HEK293 (cell line): ENCODE results near the gene MYO7A.

Experiments used
- CTCF ChIA-PET: fragments of 350-600 bp; formaldehyde crosslinking; extraction: SDS; loops from one replicate; lab custom pipeline; 2021; ENCODE audit warnings: antibody characterized with exemption; lab: Yijun Ruan, JAX
- POLR2A ChIA-PET: fragments of 300-600 bp; formaldehyde crosslinking; extraction: SDS; loops from one replicate; lab custom pipeline; 2020; ENCODE audit warnings: antibody characterized with exemption, inconsistent platforms; lab: Yijun Ruan, JAX
- H3K27ac ChIP-seq: fragments of 200-500 bp; sonication (Bioruptor generic); 2 replicates; pipeline ENCODE4 v1.5.1; 2014; ENCODE audit warnings: low read depth, low read length, control low read depth, inconsistent platforms; ENCODE audit errors: extremely low read depth
- H3K36me3 ChIP-seq, 2 experiments: fragments of 200-500 bp in 1 of 2; sonication (Bioruptor generic) in 1 of 2; 1 replicate in 1 of 2; 2 replicates in 1 of 2; pipeline ENCODE4 v1.5.1; 2014 to 2017; ENCODE audit warnings: inconsistent platforms in 2 of 2, low read length in 2 of 2; ENCODE audit not compliant: control insufficient read depth in 2 of 2, insufficient read depth in 1 of 2
- H3K4me1 ChIP-seq: fragments of 200-500 bp; sonication (Bioruptor generic); 2 replicates; pipeline ENCODE4 v1.5.1; 2014; ENCODE audit warnings: mild to moderate bottlenecking, low read length, inconsistent platforms; ENCODE audit not compliant: control insufficient read depth, insufficient read depth
- H3K4me3 ChIP-seq: 2 replicates; pipeline ENCODE4 v1.5.1; 2011; ENCODE audit warnings: low read depth, mild to moderate bottlenecking, control low read depth, low read length, moderate library complexity
- H3K9me3 ChIP-seq: fragments of 200-500 bp; sonication (Bioruptor generic); 2 replicates; pipeline ENCODE4 v1.5.1; 2014; ENCODE audit warnings: low read depth, low read length, inconsistent platforms; ENCODE audit not compliant: control insufficient read depth, insufficient read depth
- BCL11B ChIP-seq: fragments of 450-650 bp; formaldehyde crosslinking; IDR thresholded peaks from 2 replicates; pipeline ENCODE4 v1.5.1; 2016; ENCODE audit warnings: low read depth, missing biosample characterization, missing genetic modification characterization
- GLI4 ChIP-seq: fragments of 450-650 bp; formaldehyde crosslinking; IDR thresholded peaks from 2 replicates; pipeline ENCODE4 v1.5.1; 2016; ENCODE audit warnings: missing biosample characterization, missing genetic modification characterization
- HOXA7 ChIP-seq: sonication (generic); formaldehyde crosslinking; IDR thresholded peaks from 2 replicates; pipeline ENCODE4 v1.8.1; 2022; ENCODE audit warnings: missing genetic modification reagents, borderline replicate concordance
- INSM2 ChIP-seq: fragments of 450-650 bp; formaldehyde crosslinking; IDR thresholded peaks from 2 replicates; pipeline ENCODE4 v1.5.1; 2016; ENCODE audit warnings: missing biosample characterization, missing genetic modification characterization
- MYNN ChIP-seq: fragments of 450-650 bp; formaldehyde crosslinking; IDR thresholded peaks from 2 replicates; pipeline ENCODE4 v1.5.1; 2016; ENCODE audit warnings: missing biosample characterization, missing genetic modification characterization, borderline replicate concordance
- SETDB1 ChIP-seq: IDR thresholded peaks from one replicate; pipeline ENCODE4 v1.6.1; 2017; ENCODE audit warnings: mild to moderate bottlenecking, low read length, moderate library complexity, mixed read lengths; ENCODE audit not compliant: insufficient read length
- SP7 ChIP-seq: fragments of 450-650 bp; formaldehyde crosslinking; IDR thresholded peaks from 2 replicates; pipeline ENCODE4 v1.5.1; 2016; ENCODE audit warnings: missing biosample characterization, missing genetic modification characterization
- ZFP3 ChIP-seq: fragments of 450-650 bp; formaldehyde crosslinking; IDR thresholded peaks from 2 replicates; pipeline ENCODE4 v1.5.1; 2016; ENCODE audit warnings: low read depth, missing biosample characterization, missing genetic modification characterization
- ZNF121 ChIP-seq: fragments of 450-650 bp; formaldehyde crosslinking; IDR thresholded peaks from 2 replicates; pipeline ENCODE4 v1.5.1; 2016; ENCODE audit warnings: missing biosample characterization, missing genetic modification characterization
- ZNF19 ChIP-seq: fragments of 450-650 bp; formaldehyde crosslinking; IDR thresholded peaks from 2 replicates; pipeline ENCODE4; 2016; ENCODE audit warnings: missing biosample characterization, missing genetic modification characterization, low read depth
- ZNF214 ChIP-seq: fragments of 450-650 bp; formaldehyde crosslinking; IDR thresholded peaks from 2 replicates; pipeline ENCODE4 v1.5.1; 2017; ENCODE audit warnings: missing biosample characterization, mild to moderate bottlenecking, missing genetic modification characterization, borderline replicate concordance
- ZNF221 ChIP-seq: fragments of 450-650 bp; formaldehyde crosslinking; IDR thresholded peaks from 2 replicates; pipeline ENCODE4 v1.5.1; 2017; ENCODE audit warnings: missing biosample characterization, missing genetic modification characterization, borderline replicate concordance
- ZNF248 ChIP-seq: fragments of 450-650 bp; formaldehyde crosslinking; IDR thresholded peaks from 2 replicates; pipeline ENCODE4 v1.5.1; 2017; ENCODE audit warnings: missing biosample characterization, missing genetic modification characterization
- ZNF266 ChIP-seq: fragments of 450-650 bp; formaldehyde crosslinking; IDR thresholded peaks from 2 replicates; pipeline ENCODE4 v1.5.1; 2016; ENCODE audit warnings: missing biosample characterization, missing genetic modification characterization, low read depth
- ZNF280C ChIP-seq: fragments of 450-650 bp; formaldehyde crosslinking; IDR thresholded peaks from 2 replicates; pipeline ENCODE4 v1.5.1; 2016; ENCODE audit warnings: missing biosample characterization, missing genetic modification characterization
- ZNF311 ChIP-seq: fragments of 450-650 bp; formaldehyde crosslinking; IDR thresholded peaks from 2 replicates; pipeline ENCODE4 v1.5.1; 2017; ENCODE audit warnings: missing biosample characterization, missing genetic modification characterization, borderline replicate concordance
- ZNF324 ChIP-seq: fragments of 450-650 bp; formaldehyde crosslinking; IDR thresholded peaks from 2 replicates; pipeline ENCODE4 v1.5.1; 2016; ENCODE audit warnings: missing biosample characterization, missing genetic modification characterization
- ZNF37A ChIP-seq: fragments of 450-650 bp; IDR thresholded peaks from 2 replicates; pipeline ENCODE4 v1.5.1; 2018; ENCODE audit warnings: missing biosample characterization, missing genetic modification characterization
- ZNF561 ChIP-seq: fragments of 450-650 bp; IDR thresholded peaks from 2 replicates; pipeline ENCODE4 v1.5.1; 2018; ENCODE audit warnings: missing biosample characterization, missing genetic modification characterization, borderline replicate concordance
- ZNF837 ChIP-seq: fragments of 450-650 bp; formaldehyde crosslinking; IDR thresholded peaks from 2 replicates; pipeline ENCODE4 v1.5.1; 2016; ENCODE audit warnings: missing biosample characterization, missing genetic modification characterization
- ZSCAN30 ChIP-seq: fragments of 450-650 bp; IDR thresholded peaks from 2 replicates; pipeline ENCODE4 v1.5.1; 2018; ENCODE audit warnings: missing biosample characterization, mild to moderate bottlenecking, missing genetic modification characterization, moderate library complexity
- ZXDB ChIP-seq: fragments of 450-650 bp; formaldehyde crosslinking; IDR thresholded peaks from 2 replicates; pipeline ENCODE4 v1.5.1; 2016; ENCODE audit warnings: missing biosample characterization, missing genetic modification characterization

The MYO7A gene

GRCh38 chr11:77211040-77211451 is 83.0 kb downstream of the MYO7A start:
- H3K4me1 ChIP-seq = no peaks in the 10 kb centered on the region
- CTCF ChIA-PET = interaction anchor here (0.6 to 2.2 kb wide), 5 partner anchors 12 to 408 kb away, joined by 3 to 6 read pairs (median 3); no protein-coding TSS in a partner anchor
- TF ChIP-seq ZNF121 (no peak), SETDB1 (no peak), SP7 (tag by site-specific recombination) (no peak), ZNF311 (tag by site-specific recombination) (no peak), ZNF221 (tag by site-specific recombination) (no peak), ZNF561 (tag by site-specific recombination) (no peak), ZNF324 (no peak), GLI4 (tag by site-specific recombination) (no peak), ZNF280C (tag by site-specific recombination) (no peak), HOXA7 (no peak), ZNF837 (tag by site-specific recombination) (no peak), ZNF248 (tag by site-specific recombination) (no peak)
- TF ChIP-seq, all 188 proteins: peak for 0
- Histone ChIP-seq H3K36me3 (no peaks in the 10 kb centered on the region), H3K9me3 (no peaks in the 10 kb centered on the region), H3K4me3 (no peak overlapping the region), H3K27ac (no peak overlapping the region)
- POLR2A ChIA-PET = no interaction called here

GRCh38 chr11:77211594-77212251 is 83.7 kb downstream of the MYO7A start:
- Histone ChIP-seq H3K4me1 (no peaks in the 10 kb centered on the region), H3K27ac (no peak overlapping the region), H3K4me3 (no peak overlapping the region), H3K9me3 (no peaks in the 10 kb centered on the region), H3K36me3 (no peaks in the 10 kb centered on the region)
- TF ChIP-seq MYNN (tag by site-specific recombination) (no peak), INSM2 (tag by site-specific recombination) (no peak), ZNF37A (tag by site-specific recombination) (no peak), ZFP3 (no peak), ZSCAN30 (tag by site-specific recombination) (no peak), BCL11B (tag by site-specific recombination) (no peak), ZNF266 (tag by site-specific recombination) (no peak), ZXDB (tag by site-specific recombination) (no peak), ZNF19 (tag by site-specific recombination) (no peak), ZNF214 (tag by site-specific recombination) (no peak)
- POLR2A ChIA-PET = interaction anchor here (0.6 kb wide), 1 partner anchor 796 kb away, joined by 3 read pairs; no protein-coding TSS in a partner anchor
- CTCF ChIA-PET = interaction anchor here (0.6 to 2.2 kb wide), 6 partner anchors 13 to 336 kb away, joined by 3 to 6 read pairs (median 3); no protein-coding TSS in a partner anchor
